Gastroesophageal sphincter (tissue), 3 donors: ENCODE data around the gene MTARC1.

ENCODE experiments used
- CTCF ChIP-seq, 4 experiments: fragments of 200-600 bp in 2 of 4; fragments of 450-650 bp in 2 of 4; sonication (generic) in 1 of 4; IDR thresholded peaks; one replicate each; pipeline ENCODE4 v1.5.1; 2017 to 2019; ENCODE audit warnings: antibody characterized with exemption in 4 of 4, mild to moderate bottlenecking in 2 of 4, moderate library complexity in 2 of 4
- EP300 ChIP-seq: sonication (generic); formaldehyde crosslinking; IDR thresholded peaks from one replicate; pipeline ENCODE4 v1.6.1; 2017; ENCODE audit warnings: antibody characterized with exemption, mild to moderate bottlenecking
- POLR2A ChIP-seq, 2 donors: fragments of 450-650 bp; IDR thresholded peaks; one replicate each; pipeline ENCODE4 v1.6.1; 2017; ENCODE audit warnings: antibody characterized with exemption in 2 of 2, mild to moderate bottlenecking in 2 of 2, moderate library complexity in 1 of 2
- POLR2AphosphoS5 ChIP-seq: sonication (generic); formaldehyde crosslinking; IDR thresholded peaks from one replicate; pipeline ENCODE4 v1.6.1; 2017; ENCODE audit warnings: antibody characterized with exemption

DNA sequence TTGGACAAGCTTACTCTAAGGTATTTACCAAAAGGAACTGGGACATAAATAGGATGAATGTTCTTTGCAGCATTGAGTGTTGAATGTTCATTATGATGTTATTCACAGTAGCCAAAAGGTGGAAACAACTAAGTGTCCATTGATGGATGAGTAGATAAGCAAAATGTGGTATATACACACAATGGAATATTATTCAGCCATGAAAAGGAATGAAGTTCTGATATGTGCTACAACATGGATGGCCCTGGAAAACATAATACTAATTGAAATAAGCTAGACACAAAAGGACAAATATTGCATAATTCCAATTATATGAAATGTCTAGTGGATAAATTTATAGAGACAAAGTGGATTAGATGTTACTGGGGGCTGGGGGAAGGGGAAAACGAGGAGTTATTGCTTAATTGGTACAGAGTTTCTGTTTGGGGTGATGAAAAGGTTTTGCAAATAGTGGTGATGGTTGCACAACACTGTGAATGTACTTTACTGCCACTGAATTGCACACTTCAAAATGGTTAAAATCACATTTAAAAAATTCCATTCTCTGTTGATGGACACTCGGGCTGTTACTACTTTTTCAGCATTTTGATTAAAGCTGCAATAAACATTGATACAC, 2.9 kb downstream of the MTARC1 start:
- TF ChIP-seq POLR2A (IDR thresholded peaks at IDR 0.05) (no peak), CTCF (IDR thresholded peaks at IDR 0.05) (no peak), POLR2AphosphoS5 (no peak), EP300 (no peak)
